Testis (tissue), 3 donors: Measurements from ENCODE around the gene EPB41L1. TPM values are rescaled to one million over a fixed set of nuclear protein-coding genes. Genes with fewer than 3 reads are reported as not detected.

ENCODE experiments used
- DNase-seq: peaks from one replicate; pipeline ENCODE4 v3.0.0-alpha.2; 2019
- H3K27ac ChIP-seq, 2 donors: fragments of 200-600 bp; sonication (generic); one replicate each; pipeline ENCODE4 v1.5.1; 2019
- H3K27me3 ChIP-seq: fragments of 200-600 bp; sonication (generic); one replicate; pipeline ENCODE4 v1.5.1; 2019
- H3K36me3 ChIP-seq: fragments of 200-600 bp; sonication (generic); one replicate; pipeline ENCODE4 v1.5.1; 2017; ENCODE audit warnings: low read depth; ENCODE audit errors: missing control alignments
- H3K4me1 ChIP-seq: fragments of 200-600 bp; sonication (generic); one replicate; pipeline ENCODE4 v1.5.1; 2019
- H3K4me3 ChIP-seq, 2 donors: fragments of 200-600 bp; sonication (generic); one replicate each; pipeline ENCODE4 v1.5.1; 2017 to 2019
- H3K9me3 ChIP-seq: fragments of 200-600 bp; sonication (generic); one replicate; pipeline ENCODE4 v1.5.1; 2017
- CTCF ChIP-seq, 3 experiments: fragments of 450-650 bp in 2 of 3; fragments of 200-600 bp in 1 of 3; sonication (generic) in 1 of 3; IDR thresholded peaks; one replicate each; pipeline ENCODE4 v1.5.1; 2016 to 2019; ENCODE audit warnings: antibody characterized with exemption in 3 of 3, mild to moderate bottlenecking in 2 of 3, moderate library complexity in 1 of 3
- POLR2A ChIP-seq: fragments of 450-650 bp; IDR thresholded peaks from one replicate; pipeline ENCODE4 v1.6.1; 2017; ENCODE audit warnings: antibody characterized with exemption, mild to moderate bottlenecking, moderate library complexity
- WGBS, 2 donors: methylation state at CpG; one replicate each; pipeline ENCODE4 v1.1.5; 2018; 5-methylcytosine and 5-hydroxymethylcytosine counted together
- intact Hi-C: fragments of 100-400 bp; cut with DNase I; formaldehyde crosslinking; loops from one replicate; pipeline ENCODE4 v1.15.1; 2023; ENCODE audit warnings: low total_unique reads
- polyA plus RNA-seq: library from polyadenylated mRNA; stranded (reverse); fragments of 350-450 nt; fragmentation: Illumina TruSeq; extraction: RNeasy Lipid Tissue Mini Kit (QIAGEN cat#74804); gene quantifications from one replicate; pipeline ENCODE4 v1.2.3, GENCODE V29; 2014; ENCODE audit warnings: low read depth, low replicate concordance; ENCODE audit not compliant: insufficient read depth
- total RNA-seq, 2 donors: library from RNA; depleted of rRNA; stranded (reverse); fragments of >200 nt; gene quantifications; one replicate each; pipeline ENCODE4 v1.2.3, GENCODE V29; 2016

Gene EPB41L1
- total and polyA plus RNA-seq, 3 donors from 2014 or later, result 49.8 to 65.3 (median 63.7) TPM

GRCh38 chr20:36122931-36123288, 31.6 kb upstream of the EPB41L1 start:
- no peak for TF ChIP-seq POLR2A
- no peak for TF ChIP-seq CTCF (IDR thresholded peaks at IDR 0.05)
- Histone ChIP-seq H3K9me3 (no peaks in the 10 kb centered on the region), H3K27me3 (no peaks in the 10 kb centered on the region), H3K36me3 (no peaks in the 10 kb centered on the region), H3K4me3 (no peak overlapping the region), H3K27ac (no peak overlapping the region), H3K4me1 (no peaks in the 10 kb centered on the region)
- 86 to 94% methylated on average over 7 of the region's 7 CpGs for WGBS, 2 donors
- intact Hi-C loops, result no loop called here
- DNase-seq, result no peak

- Histone ChIP-seq H3K4me3 (no peak overlapping the region), H3K9me3 (no peaks in the 10 kb centered on the region), H3K4me1 (no peaks in the 10 kb centered on the region), H3K27ac (no peak overlapping the region), H3K36me3 (no peaks in the 10 kb centered on the region), H3K27me3 (no peaks in the 10 kb centered on the region)
- DNase-seq, result no peak
- intact Hi-C loops, result no loop called here
- WGBS, 2 donors, result 78 to 81% methylated on average over 3 of the region's 3 CpGs
- no peak for TF ChIP-seq CTCF (IDR thresholded peaks at IDR 0.05)
- no peak for TF ChIP-seq POLR2A
Observed at GRCh38 chr20:36125097-36125496, 29.4 kb upstream of the EPB41L1 start.

GRCh38 chr20:36126836-36127527, 27.6 kb upstream of the EPB41L1 start:
- H3K27me3 ChIP-seq, result no peaks in the 10 kb centered on the region
- no peaks in the 10 kb centered on the region for H3K36me3 ChIP-seq
- no peaks in the 10 kb centered on the region for H3K4me1 ChIP-seq
- intact Hi-C loops, result no loop called here
- H3K4me3 ChIP-seq, result no peak overlapping the region
- TF ChIP-seq CTCF (IDR thresholded peaks at IDR 0.05) (no peak), POLR2A (no peak)
- 93 to 97% methylated on average over 7 of the region's 7 CpGs for WGBS, 2 donors
- no peaks in the 10 kb centered on the region for H3K9me3 ChIP-seq
- no peak for DNase-seq
- no peak overlapping the region for H3K27ac ChIP-seq

GRCh38 chr20:36128463-36129159, 25.9 kb upstream of the EPB41L1 start:
- peak; percentile 23 for DNase-seq
- H3K4me3 ChIP-seq, result no peak overlapping the region
- no peaks in the 10 kb centered on the region for H3K4me1 ChIP-seq
- TF ChIP-seq CTCF (IDR thresholded peaks at IDR 0.05) (no peak), POLR2A (no peak)
- H3K9me3 ChIP-seq, result no peaks in the 10 kb centered on the region
- WGBS, 2 donors, result 47 to 69% methylated on average over 3 of the region's 3 CpGs
- intact Hi-C loops, result no loop called here
- no peak overlapping the region for H3K27ac ChIP-seq
- H3K36me3 ChIP-seq, result no peaks in the 10 kb centered on the region
- no peaks in the 10 kb centered on the region for H3K27me3 ChIP-seq

GRCh38 chr20:36129160-36129543, 25.4 kb upstream of the EPB41L1 start:
- DNase-seq, result no peak
- H3K27me3 ChIP-seq, result no peaks in the 10 kb centered on the region
- H3K4me1 ChIP-seq, result no peaks in the 10 kb centered on the region
- no peak overlapping the region for H3K27ac ChIP-seq
- TF ChIP-seq CTCF (IDR thresholded peaks at IDR 0.05), result no peak
- TF ChIP-seq POLR2A, result no peak
- H3K4me3 ChIP-seq, result no peak overlapping the region
- H3K9me3 ChIP-seq, result no peaks in the 10 kb centered on the region
- no peaks in the 10 kb centered on the region for H3K36me3 ChIP-seq
- intact Hi-C loops, result no loop called here
- WGBS, 2 donors, result 91 to 94% methylated on average over 8 of the region's 8 CpGs
